Left forelimb (tissue), 1 donor: ENCODE measurements around the gene PTGER1.

ENCODE experiments used
- DNase-seq: peaks from one replicate; pipeline ENCODE4 v3.0.0-alpha.2; 2018; ENCODE audit warnings: low spot score

The PTGER1 gene

DNA sequence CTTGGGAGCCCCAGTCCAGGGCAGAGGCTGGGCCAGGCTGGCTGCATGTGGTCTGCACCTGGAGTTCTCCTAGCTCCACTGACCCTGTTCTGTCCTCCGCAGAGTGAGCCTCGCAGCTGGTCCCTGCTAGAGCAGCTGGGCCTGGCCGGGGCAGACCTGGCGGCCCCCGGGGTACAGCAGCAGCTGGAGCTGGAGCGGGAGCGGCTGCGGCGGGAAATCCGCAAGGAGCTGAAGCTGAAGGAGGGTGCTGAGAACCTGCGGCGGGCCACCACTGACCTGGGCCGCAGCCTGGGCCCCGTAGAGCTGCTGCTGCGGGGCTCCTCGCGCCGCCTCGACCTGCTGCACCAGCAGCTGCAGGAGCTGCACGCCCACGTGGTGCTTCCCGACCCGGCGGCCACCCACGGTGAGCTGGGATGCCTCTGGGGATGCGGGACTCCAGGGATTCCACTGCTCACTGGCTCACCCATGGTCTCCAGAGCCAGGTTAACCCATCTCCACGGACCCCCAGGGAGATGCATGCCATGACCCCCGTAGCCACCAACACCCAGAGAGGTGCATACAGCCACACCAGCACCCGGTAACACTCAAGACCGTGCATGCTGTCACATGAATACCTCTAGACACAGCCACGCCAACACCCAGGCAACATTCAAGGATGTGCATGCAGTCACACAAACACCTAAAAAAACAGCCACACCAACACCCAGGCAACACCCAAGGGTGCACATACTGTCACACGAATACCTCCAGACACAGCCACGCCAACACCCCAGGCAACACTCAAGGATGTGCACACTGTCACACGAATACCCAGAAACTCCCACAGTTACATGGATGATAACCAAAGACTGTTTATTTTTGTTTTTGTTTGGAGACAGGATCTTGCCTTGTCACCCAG lies 33.9 kb downstream of the PTGER1 start:
- DNase-seq: no peak

DNA sequence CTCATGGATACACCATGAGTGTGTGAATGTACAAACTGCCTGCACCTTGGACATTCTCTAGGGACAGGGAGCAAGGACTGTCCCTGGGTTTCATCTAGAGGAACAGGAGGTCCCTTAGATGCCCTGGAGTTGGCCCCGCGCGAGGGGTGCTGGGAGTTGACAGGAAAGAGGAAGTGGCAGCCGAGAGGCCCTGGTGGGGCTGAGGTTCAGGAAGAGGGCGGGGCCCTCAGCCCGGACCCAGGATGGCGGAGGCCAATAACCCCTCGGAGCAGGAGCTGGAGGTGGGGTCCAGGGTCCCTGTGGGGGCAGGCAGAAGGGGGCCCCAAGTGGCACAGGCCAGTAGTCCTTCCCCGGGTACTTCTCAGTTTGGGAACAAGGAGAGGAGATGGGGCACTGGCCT lies 35.1 kb downstream of the PTGER1 start:
- no peak for DNase-seq

DNA sequence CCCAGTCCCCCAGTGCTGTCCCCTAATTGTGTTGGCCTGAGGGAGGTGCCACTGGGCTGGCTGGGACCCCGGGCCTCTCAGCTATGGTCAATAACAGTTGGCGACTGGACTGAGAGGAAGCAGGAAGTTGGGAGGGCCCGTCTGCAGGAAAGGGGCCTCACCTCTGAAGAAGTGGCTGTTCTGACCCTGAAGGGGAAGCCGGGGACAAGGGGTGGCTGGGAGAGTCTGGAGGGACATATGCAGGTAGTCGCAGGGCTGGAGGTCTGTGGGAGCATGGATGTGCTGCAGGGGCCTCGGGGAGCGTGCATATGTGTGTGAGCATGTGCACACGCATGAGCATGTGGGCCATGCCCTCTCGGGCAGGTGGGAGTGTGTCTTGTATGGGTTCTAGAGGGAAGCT lies 36.1 kb downstream of the PTGER1 start:
- no peak for DNase-seq

GRCh38 chr19:14437578-14438140 lies 37.5 kb downstream of the PTGER1 start:
- DNase-seq: no peak

DNA sequence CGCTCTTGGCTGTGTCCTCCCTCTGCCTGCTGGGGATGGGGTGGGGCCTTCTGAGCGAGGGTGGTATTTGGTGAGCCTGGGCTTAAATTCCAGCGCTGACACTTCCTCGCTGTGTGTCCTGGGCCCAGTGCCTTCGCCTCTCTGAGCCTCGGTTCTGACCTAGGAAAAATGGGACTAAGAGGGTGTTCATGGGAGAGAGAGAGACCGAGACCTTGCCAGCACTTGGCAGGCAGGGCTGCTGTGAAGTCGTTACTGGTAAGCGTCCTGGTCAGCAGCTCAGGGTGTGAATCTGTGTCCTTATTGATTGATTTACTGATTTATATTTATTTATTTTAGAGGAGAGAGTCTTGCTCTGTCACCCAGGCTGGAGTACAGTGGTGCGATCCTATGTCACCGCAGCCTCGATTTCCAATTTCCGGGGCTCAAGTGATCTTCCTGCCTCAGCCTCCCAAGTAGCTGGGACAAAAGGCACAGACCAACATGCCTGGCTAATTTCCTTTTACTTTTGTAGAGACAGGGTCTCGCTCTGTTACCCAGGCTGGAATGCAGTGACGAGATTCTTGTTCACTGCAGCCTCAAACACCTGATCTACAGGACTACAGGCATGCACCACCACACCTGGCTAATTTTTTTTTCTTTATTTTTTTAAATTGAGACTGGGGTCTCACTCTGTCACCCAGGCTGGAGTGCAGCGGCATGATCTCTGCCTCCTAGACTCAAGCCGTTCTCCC lies 39.7 kb downstream of the PTGER1 start:
- DNase-seq: no peak

DNA sequence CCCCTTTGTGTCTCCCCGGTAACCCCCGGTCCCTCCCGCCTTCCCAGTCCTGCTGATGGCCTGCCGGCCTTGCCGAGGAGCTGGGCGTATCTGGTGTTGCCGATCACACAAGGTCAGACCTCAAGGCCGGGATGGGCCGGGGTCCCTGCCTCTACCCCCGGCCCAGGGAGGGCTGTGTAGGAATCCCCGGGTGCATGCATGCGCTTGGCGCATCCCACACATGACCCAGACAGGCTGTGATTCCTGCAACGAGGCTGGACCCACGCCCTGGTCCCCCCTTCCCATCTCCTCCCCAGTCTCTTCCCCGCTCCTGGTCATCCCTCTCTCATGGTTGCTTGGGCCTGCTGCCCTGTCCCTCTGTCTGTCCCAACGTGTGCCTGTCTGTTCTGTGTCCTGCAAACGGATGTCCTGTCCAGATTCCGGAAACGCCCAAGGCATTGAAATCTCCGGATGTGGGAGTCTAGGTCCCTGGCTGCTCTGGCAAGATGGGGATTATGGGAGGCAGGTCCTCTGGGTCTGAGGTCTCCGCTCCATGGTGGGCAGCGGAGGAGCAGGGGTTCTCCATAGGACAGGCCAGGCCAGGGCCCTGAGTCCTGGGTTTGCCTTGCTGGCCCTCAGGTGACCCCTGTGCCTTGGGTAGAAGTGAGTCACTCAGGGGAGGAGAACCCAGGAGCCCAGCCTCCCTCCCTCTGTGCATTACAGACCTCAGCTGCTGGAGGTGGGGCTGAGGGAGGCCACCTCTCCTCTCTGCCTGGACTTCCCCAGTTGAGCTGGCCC lies 40.4 kb downstream of the PTGER1 start:
- no peak for DNase-seq

DNA sequence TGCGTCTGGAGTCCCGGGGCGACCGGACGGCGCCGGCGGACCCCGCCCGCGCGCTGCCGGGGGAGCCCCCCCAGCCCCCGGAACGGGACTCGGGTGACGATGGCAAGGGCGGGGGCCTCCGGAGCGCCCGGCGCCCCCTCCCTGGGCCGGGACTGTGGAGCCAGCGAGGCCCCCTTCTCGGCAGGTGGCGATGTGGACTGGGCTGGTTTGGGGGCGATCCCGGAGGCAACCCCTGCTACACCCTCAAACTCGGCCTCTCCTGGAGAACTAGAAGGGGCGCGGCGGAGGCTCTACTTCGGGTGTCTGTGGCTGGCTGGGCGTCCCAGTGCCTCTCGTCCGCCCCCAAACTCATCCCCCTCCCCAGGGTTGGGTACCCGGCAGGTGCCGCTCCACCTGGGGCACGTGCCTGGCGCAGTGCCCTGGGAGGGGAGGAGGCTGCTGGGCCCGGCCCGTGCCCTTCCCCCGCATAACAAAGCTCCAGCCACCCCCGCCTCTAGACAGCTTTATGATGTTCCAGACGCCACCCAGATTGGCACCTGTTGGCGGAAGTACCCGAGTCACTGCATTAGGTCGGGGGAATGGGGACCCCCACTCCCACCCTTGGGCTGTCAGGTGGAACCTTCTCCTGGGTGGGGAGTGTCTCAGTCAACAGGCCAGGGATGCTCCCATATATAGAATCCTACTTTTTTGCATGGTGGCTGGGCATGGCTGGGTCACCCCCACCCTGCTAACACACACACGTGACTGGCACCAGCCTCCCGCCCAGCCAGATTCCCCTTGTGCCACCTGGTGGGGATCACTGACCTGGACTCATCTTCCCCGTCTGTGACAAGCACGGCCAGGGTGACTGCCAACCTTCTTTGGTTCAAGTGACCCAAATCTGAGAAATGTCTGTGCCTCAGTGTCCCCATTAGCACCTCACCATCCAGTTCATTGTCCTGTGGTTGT lies 41.3 kb downstream of the PTGER1 start:
- peak; percentile 65 for DNase-seq

DNA sequence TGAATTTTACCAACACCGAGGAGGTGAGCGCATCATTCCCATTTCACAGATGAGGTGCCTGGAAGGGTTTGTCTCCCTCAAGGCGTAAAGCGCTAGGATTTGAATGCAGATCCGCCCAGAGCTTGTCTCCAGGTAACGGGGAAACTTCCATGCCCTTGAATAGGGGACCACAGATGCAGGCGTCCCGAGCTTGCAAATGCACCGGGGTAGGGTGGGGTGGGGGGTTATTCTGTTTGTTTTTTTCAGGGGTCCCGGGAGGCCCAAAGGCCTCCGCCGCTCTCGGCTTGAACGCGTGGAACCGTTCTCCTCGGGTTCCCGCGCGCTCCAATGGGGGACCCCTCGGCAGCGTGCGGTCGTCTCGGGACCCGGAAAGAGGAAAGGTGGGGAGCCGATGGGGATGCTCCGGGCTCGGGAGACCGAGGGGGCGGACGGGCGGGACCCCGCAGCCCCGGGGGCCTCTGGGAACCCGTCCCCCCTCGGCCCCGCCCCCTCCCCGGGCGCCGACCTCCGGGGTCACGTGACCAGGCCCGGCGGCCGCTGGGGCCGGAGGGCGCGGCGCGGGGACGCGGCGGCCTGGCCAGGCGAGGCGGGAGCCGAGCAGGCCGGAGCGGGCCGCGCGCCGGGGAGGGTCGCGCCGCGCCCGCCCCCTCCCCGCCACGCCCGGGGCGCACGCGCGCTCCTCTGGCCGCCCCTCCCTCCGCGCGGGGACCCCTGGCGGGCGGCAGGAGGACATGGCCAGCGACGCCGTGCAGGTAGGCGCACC lies 42.2 kb downstream of the PTGER1 start, which contains the start of gene PKN1:
PKN1 (plus strand) TSS at position 516 of the 763 bp plus-strand sequence; CDS start at position 732, 216 bp downstream.
- peak; percentile 78 for DNase-seq

DNA sequence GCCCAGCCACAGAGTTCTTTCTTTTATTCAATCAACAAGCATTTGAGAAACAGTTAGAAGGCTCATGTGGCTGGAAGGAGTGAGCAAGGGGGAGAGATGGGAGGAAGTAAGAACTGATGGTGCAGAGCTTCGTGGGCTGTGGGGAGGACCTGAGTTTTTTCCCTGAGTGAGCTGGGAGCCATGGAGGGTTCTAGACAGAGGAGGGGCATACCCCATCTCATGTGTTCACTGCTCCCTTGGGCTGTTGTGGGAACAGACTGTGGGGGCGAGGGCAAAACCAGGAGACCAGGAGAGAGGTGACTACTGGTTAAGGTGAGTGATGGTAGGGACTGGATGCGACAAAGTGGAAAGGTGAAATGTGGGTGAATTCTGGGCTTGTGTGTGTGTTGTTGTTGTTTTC lies 44.4 kb downstream of the PTGER1 start:
- DNase-seq: no peak

DNA sequence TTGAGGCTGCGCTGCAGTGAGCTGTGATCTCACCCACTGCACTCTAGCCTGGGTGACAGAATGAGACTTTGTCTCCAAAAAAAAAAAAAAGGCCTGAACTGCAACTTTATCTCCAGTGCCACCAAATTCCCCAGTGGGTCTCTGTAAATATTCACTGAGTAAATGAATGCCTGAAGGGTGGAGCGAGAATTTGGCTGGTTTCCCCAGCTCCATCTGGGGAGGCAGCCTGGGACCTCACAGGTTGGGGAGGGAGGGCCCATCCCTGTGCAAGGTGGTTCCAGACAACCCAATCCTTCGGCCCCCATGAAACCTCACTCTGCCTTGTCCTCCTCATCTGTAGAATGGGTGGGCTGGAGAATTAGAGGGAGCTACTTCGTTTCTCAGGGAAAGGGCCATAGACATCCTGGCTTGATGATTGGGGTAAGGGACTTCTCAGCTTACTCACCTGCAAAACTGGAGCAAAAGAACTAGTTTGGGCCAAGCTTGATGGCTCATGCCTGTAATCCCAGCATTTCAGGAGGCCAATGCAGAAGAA lies 46.2 kb downstream of the PTGER1 start:
- no peak for DNase-seq

DNA sequence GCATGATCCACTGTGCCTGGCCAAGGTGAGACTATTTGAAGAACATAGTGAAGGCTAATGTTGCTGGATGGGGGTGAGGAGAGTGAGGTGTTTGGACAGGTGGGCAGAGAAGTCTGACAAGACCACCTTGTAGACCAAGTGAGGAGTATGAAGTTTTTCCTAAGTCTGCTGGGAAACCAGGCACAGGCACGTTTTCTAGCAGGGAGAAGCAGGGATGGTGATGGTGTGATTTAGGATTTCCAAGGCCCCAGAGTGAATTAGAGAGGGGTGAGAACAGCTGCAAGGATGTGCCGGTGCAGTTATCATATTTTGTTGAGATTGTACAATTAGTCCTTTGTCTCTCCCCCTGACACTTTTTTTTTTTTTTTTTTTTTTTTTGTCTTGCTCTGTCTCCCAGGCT lies 47.7 kb downstream of the PTGER1 start:
- no peak for DNase-seq

DNA sequence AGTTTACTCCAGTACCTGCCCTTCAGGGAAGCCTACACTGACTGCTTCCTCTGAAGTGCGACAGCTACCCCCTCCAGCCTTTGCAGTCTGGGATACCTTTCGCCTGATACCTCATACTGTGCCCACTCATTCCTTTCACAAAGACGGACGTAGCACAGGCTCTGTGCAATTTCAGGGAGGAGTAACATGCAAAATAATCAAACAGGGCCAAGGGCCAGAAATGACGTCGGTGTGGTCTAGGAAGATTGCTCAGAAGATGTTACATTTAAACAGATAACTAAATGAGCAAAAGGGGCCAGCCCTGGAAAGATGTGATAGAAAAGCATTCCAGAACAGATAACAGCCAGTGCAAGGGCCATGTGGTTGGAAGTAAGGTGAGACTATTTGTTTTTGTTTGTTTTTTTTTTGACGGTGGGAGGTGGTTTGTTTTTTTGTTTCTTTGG lies 49.4 kb downstream of the PTGER1 start:
- DNase-seq: no peak
